GM10266 (cell line): ENCODE results near the gene CCDC88A.
"Not testable (repeated sequence)": the region's sequence is repeated elsewhere in the genome, so short reads cannot be mapped to it uniquely, and the experiment has no call there.

Experiments used
- DNase-seq: peaks from one replicate; pipeline ENCODE4 v3.0.0; 2012; ENCODE audit errors: extremely low spot score
- TF ChIP-seq, protein P1 (sequence below): IDR thresholded peaks from 2 replicates; pipeline ENCODE4 v1.5.1; 2012; ENCODE audit warnings: mild to moderate bottlenecking, low read depth; ENCODE audit not compliant: control insufficient read depth, insufficient read depth; ENCODE audit errors: missing control alignments

CCDC88A gene

DNA sequence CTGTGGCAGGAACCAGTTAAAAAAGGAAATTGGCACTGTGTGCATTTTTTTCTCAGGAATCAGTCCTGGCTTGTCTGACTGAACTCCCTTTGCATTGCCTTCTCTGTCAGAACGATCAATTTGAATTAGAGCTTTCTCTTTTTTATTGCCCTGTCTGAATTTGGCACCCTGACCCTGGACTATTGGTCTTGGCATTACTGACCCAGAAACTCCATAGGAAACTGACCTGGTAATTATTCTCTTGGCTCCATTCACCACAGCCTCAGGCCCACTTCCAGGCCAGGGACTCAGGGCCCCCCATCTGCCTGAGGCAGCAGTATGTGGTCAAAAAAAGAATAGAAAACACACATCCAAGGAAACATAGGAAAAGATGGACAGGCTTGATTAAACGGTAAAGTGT, 32.0 kb upstream of the CCDC88A start:
- TF ChIP-seq, protein P1, sequence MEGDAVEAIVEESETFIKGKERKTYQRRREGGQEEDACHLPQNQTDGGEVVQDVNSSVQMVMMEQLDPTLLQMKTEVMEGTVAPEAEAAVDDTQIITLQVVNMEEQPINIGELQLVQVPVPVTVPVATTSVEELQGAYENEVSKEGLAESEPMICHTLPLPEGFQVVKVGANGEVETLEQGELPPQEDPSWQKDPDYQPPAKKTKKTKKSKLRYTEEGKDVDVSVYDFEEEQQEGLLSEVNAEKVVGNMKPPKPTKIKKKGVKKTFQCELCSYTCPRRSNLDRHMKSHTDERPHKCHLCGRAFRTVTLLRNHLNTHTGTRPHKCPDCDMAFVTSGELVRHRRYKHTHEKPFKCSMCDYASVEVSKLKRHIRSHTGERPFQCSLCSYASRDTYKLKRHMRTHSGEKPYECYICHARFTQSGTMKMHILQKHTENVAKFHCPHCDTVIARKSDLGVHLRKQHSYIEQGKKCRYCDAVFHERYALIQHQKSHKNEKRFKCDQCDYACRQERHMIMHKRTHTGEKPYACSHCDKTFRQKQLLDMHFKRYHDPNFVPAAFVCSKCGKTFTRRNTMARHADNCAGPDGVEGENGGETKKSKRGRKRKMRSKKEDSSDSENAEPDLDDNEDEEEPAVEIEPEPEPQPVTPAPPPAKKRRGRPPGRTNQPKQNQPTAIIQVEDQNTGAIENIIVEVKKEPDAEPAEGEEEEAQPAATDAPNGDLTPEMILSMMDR, result no peak
- no peak for DNase-seq

DNA sequence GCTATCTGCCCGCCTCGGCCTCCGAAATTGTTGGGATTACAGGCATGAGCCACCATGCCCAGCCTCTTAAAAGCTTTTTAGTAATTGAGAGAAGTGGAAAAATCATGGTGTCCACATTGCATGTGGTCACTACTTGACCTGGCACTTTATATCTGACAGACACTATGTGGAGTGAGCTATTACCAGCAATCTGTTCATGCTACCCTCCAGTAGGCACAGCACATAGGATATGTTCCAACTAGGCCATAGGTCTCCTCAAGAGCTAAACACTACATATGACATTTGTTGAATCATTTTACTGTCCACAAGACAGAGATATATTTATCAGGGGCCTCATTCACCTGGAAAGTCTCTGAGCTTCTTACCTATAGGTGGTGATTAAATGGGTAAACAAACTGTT, 30.4 kb upstream of the CCDC88A start:
- not testable (repeated sequence) for DNase-seq

DNA sequence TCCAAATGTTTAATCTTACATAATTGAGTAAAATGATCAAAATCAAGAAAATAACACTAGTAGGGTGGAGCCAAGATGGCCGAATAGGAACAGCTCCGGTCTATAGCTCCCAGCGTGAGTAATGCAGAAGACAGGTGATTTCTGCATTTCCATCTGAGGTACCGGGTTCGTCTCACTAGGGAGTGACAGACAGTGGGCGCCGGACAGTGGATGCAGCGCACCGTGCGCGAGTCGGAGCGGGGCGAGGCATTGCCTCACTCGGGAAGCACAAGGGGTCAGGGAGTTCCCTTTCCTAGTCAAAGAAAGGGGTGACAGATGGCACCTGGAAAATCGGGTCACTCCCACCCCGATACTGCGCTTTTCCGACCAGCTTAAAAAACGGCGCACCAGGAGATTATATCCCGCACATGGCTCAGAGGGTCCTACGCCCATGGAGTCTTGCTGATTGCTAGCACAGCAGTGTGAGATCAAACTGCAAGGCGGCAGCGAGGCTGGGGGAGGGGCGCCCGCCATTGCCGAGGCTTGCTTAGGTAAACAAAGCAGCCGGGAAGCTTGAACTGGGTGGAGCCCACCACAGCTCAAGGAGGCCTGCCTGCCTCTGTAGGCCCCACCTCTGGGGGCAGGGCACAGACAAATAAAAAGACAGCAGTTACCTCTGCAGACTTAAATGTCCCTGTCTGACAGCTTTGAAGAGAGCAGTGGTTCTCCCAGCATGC, 22.5 kb upstream of the CCDC88A start:
- not testable (repeated sequence) for DNase-seq

DNA sequence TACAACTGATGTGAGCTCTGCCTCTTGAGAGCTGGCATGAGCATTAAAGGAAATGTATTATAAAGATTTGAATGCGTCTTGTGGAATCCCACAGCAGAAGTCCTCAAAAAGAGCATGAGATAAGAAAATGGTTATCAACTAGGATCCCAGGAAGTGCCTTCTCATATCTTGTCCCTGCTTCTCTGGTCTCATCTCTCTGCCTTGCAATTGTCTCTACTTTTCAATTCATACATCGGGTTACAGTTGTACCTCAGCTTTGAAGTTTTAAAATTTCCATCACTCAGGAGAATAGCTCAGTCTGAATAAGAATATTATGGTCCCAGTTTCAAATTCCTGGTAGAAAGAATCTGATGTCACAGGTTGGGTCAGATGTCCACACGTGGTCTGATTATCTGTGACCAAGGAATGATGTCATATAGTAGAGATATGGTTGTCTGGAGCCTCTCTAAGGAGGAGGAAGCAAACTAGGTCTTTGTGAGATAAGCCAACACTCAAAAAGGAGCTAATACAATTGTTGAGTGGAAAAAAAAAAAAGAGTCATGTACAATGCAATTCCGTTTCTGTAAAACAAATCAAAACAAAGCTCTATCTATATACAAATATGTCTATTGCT, 21.7 kb upstream of the CCDC88A start:
- TF ChIP-seq, protein P1, result no peak
- no peak for DNase-seq

DNA sequence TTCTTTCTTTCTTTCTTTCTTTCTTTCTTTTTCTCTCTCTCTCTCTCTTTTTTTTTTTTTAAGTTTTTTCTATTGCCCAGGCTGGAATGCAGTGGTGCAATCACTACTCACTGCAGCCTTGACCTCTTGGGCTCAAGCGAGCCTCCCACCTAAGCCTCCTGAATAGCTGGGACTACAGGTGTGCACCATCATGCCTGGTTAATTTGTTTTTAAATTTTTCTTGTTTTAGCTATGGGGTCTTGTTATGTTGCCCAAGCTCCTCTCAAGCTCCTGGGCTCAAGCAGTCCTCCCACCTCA, 19.4 kb upstream of the CCDC88A start:
- no peak for DNase-seq
- TF ChIP-seq, protein P1, result no peak

DNA sequence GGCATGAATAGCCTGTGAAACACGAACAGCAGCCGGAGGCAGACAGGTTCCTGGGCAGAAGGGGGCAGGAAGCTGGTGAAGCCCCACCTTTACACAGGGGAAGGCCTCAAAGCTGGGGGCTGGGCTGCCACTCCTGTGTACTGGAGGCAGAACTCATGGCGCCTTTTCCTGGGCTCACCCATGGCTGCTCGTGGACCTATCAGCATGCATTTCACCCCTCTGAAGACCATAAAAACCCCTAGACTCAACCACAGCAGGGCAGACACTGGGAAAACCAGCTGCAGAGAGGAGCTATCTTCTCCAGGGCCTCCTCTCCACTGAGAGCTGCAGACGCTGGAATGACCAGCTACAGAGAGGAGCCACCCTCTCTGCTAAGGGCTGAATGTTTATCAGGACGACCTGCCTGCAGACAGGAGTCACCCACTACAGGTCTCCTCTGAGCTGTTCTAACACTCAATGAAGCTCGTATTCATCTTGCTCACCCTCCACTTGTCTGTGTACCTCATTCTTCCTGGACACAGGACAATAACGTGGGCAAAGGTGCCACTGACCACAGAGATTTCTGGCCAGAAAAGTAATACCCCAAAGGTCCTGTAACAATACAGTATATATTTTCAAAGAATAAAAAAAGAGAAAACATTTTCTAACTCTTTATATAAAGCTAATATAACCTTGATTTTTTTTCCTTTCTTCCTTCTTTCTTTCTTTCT, 18.9 kb upstream of the CCDC88A start:
- TF ChIP-seq, protein P1, result no peak
- no peak for DNase-seq

DNA sequence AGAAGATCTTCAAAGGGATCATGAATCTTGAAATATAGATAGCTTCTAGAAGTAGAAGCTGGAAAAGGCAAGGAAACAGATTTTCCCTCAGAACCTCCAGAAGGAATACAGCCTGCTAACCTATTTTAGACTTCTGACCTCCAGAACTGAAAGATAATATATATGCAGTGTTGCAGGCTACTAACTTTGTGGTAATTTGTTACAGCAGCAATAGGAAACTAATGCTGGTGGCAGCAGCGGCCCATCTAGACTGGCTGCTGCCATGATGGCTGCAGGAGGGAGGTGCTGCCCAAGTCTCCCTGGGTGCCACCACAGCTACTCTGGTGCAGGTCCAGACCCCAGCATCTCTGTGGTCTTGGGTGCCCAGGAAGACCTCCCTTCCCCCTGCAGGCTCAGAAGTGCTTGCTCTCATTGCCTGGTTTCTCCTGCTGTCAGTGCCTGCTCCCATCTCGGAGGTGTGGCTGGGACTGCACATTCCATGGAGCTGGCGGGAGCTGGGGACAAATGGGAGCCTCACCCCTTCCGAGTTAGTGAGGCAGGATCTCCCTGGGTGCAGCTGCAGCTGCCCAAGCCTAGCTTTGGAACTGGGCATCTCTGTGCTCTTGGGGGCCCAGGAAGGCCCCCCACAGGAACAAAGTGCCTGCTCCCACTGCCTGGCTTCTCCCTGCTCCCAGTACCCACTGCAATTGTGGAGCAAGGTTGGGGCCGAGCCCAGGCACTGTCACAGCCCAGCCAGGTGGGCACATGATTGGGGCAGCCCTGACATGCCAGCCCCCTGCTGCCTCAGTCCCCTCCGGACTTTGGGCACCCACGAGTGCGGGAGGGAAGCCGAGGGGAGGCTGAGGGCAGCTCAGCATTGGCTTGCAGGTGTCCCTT, 18.1 kb upstream of the CCDC88A start:
- TF ChIP-seq, protein P1, result no peak
- DNase-seq, result no peak
